Liver (tissue), 3 donors: ENCODE data around the gene TBX1.

Source experiments
- FOXA1 ChIP-seq: IDR thresholded peaks from 2 replicates; pipeline ENCODE4 v1.6.1; 2016; ENCODE audit warnings: antibody characterized with exemption
- GABPA ChIP-seq, 2 donors: IDR thresholded peaks in 1 of 2; conservative IDR thresholded peaks in 1 of 2; 2 replicates each; pipeline ENCODE4 v1.6.1; 2016; ENCODE audit warnings: antibody characterized with exemption in 2 of 2, mild to moderate bottlenecking in 1 of 2, moderate library complexity in 1 of 2
- RAD21 ChIP-seq, 2 donors: IDR thresholded peaks; 2 replicates each; pipeline ENCODE4 v1.6.1; 2016; ENCODE audit warnings: antibody characterized with exemption in 2 of 2, mild to moderate bottlenecking in 2 of 2
- YY1 ChIP-seq: IDR thresholded peaks from 2 replicates; pipeline ENCODE4 v1.6.1; 2016; ENCODE audit warnings: antibody characterized with exemption, mild to moderate bottlenecking
- TF ChIP-seq, protein P1 (sequence below): fragments of 150-350 bp; IDR thresholded peaks from 2 replicates; pipeline ENCODE4 v1.5.1; 2017; ENCODE audit warnings: improper control_type of control experiment, low read depth, low read length; ENCODE audit not compliant: missing input control
- TF ChIP-seq, protein P2 (sequence below): IDR thresholded peaks from 2 replicates; pipeline ENCODE4 v1.6.1; 2016; ENCODE audit warnings: antibody characterized with exemption
- donor health status: healthy.
- donor health status: healthy.

DNA sequence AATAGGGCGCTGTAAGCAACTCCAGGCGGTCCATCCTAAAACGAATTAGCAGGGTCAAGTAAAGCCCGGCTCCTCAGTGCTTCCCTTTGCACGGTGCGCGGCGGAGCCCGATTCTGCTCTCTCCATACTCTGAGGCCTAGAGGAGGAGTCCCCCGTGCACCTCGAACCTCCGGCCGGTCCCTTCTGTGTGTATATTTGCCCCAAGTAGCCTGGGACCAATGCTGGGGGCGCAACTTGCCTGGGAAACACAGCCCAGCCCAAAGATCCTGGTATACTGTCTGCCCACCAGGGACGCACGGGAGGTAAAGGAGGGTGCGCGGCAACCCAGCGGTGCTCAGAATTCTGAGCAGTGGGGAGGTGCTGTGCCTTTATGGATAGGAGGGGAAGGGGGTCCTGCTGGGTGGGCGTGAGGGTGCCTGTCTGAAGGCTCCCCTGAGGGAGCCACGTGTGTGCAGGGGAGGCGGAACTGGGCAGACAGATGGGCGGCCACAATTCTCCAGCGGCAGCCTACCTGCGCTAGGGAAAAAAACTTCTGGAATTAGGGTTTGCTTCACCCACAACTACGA, 4.8 kb upstream of the TBX1 start:
- TF ChIP-seq, protein P1, sequence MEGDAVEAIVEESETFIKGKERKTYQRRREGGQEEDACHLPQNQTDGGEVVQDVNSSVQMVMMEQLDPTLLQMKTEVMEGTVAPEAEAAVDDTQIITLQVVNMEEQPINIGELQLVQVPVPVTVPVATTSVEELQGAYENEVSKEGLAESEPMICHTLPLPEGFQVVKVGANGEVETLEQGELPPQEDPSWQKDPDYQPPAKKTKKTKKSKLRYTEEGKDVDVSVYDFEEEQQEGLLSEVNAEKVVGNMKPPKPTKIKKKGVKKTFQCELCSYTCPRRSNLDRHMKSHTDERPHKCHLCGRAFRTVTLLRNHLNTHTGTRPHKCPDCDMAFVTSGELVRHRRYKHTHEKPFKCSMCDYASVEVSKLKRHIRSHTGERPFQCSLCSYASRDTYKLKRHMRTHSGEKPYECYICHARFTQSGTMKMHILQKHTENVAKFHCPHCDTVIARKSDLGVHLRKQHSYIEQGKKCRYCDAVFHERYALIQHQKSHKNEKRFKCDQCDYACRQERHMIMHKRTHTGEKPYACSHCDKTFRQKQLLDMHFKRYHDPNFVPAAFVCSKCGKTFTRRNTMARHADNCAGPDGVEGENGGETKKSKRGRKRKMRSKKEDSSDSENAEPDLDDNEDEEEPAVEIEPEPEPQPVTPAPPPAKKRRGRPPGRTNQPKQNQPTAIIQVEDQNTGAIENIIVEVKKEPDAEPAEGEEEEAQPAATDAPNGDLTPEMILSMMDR: no peak
- TF ChIP-seq FOXA1 (no peak), RAD21 (IDR thresholded peaks at IDR 0.05) (no peak), GABPA (IDR thresholded peaks at IDR 0.05 in 1 of 2, conservative IDR thresholded peaks at IDR 0.05 in 1 of 2) (no peak), YY1 (no peak)
- TF ChIP-seq, protein P2, sequence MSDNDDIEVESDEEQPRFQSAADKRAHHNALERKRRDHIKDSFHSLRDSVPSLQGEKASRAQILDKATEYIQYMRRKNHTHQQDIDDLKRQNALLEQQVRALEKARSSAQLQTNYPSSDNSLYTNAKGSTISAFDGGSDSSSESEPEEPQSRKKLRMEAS: no peak
